ENCODE measurements around the gene BBLN. TPM values are rescaled to one million over a fixed set of nuclear protein-coding genes. Genes with fewer than 3 reads are reported as not detected.

Gene BBLN
- total RNA-seq, 1 experiment from 2014 or later, result 74.9 TPM

DNA sequence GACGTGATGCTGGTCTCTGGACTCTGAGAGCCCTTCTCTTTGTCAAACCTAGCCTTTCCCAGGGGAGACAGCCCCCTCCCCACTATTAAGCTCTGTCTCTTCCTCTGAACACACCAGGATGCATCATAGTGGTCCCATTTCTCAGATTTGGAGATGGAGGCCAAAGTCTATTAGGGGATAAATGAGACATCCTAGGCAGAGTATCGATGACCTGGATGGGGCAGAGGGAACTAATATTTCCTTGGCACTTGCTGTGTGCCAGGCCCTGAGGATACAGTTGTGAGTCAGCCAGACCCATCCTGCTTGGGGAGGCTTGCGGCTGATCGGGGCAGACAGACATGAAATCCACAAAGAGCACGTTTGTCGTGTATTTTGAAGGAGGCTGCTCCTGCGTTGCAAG is 48.3 kb downstream of the BBLN start:
- Histone ChIP-seq H3K56ac (ENCODE audit: insufficient read length, low read depth, low read length) (no peak overlapping the region), H3K9ac (ENCODE audit: extremely low read depth, insufficient read length, low read length) (no peak overlapping the region), H3K9me3 (ENCODE audit: control insufficient read depth, low read depth, low read length) (no peaks in the 10 kb centered on the region), H3K27me3 (ENCODE audit: insufficient read depth, low read length) (no peaks in the 10 kb centered on the region), H4K20me1 (ENCODE audit: control insufficient read depth, insufficient read depth, insufficient read length) (no peaks in the 10 kb centered on the region), H2BK120ac (ENCODE audit: low read depth, low read length, poor library complexity, severe bottlenecking) (no peak overlapping the region), H4K91ac (ENCODE audit: insufficient read length, low read depth, low read length) (no peak overlapping the region), H4K8ac (replicated peaks; ENCODE audit: insufficient read length, low read depth, low read length) (no peak overlapping the region), H2AK5ac (ENCODE audit: insufficient read length, low read length) (no peak overlapping the region), H2BK20ac (ENCODE audit: low read depth, low read length, poor library complexity, severe bottlenecking) (no peak overlapping the region), H3K27ac (ENCODE audit: insufficient read length, low read depth, low read length) (no peak overlapping the region), H4K5ac (ENCODE audit: insufficient read length, low read depth, low read length) (no peak overlapping the region), H3K4ac (ENCODE audit: low read depth, low read length) (no peak overlapping the region), H2BK5ac (ENCODE audit: insufficient read length, low read length) (no peak overlapping the region), H3K14ac (ENCODE audit: insufficient read depth, low read length) (no peak overlapping the region), H3K23ac (ENCODE audit: insufficient read length, low read depth, low read length) (no peak overlapping the region), H2BK12ac (ENCODE audit: insufficient read length, low read depth, low read length) (no peak overlapping the region), H3K23me2 (ENCODE audit: insufficient read length, low read depth, low read length, poor library complexity, severe bottlenecking) (peaks cover 8% of the 10 kb centered on the region), H2AFZ (ENCODE audit: low read length) (no peak overlapping the region), H3K79me2 (ENCODE audit: insufficient read depth, low read length) (no peaks in the 10 kb centered on the region), H3K4me2 (ENCODE audit: insufficient read depth, insufficient read length, low read length) (no peak overlapping the region), H3K79me1 (ENCODE audit: insufficient read depth, low read depth, low read length, poor library complexity, severe bottlenecking) (no peaks in the 10 kb centered on the region), H2BK15ac (ENCODE audit: low read depth, low read length) (no peak overlapping the region), H3T11ph (ENCODE audit: low read length) (no peak overlapping the region), H3K18ac (ENCODE audit: insufficient read length, low read depth, low read length) (no peak overlapping the region), H3K4me1 (ENCODE audit: insufficient read depth, low read length) (peaks cover 4% of the 10 kb centered on the region; the same call in 1 of the 2 replicates)
- TF ChIP-seq, protein P1, sequence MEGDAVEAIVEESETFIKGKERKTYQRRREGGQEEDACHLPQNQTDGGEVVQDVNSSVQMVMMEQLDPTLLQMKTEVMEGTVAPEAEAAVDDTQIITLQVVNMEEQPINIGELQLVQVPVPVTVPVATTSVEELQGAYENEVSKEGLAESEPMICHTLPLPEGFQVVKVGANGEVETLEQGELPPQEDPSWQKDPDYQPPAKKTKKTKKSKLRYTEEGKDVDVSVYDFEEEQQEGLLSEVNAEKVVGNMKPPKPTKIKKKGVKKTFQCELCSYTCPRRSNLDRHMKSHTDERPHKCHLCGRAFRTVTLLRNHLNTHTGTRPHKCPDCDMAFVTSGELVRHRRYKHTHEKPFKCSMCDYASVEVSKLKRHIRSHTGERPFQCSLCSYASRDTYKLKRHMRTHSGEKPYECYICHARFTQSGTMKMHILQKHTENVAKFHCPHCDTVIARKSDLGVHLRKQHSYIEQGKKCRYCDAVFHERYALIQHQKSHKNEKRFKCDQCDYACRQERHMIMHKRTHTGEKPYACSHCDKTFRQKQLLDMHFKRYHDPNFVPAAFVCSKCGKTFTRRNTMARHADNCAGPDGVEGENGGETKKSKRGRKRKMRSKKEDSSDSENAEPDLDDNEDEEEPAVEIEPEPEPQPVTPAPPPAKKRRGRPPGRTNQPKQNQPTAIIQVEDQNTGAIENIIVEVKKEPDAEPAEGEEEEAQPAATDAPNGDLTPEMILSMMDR (conservative IDR thresholded peaks at IDR 0.05), result no peak
- Mint-ChIP-seq H3K27me3 (ENCODE audit: low read depth) (no peaks in the 10 kb centered on the region; the same call in 1 of the 2 replicates), H3K36me3 (ENCODE audit: insufficient read depth in 1 of 3, low read depth in 3 of 3) (peaks cover 3 to 7% (median 5%) of the 10 kb centered on the region in 3 experiments; a peak in 4 of 7 replicates), H3K9me3 (no peaks in the 10 kb centered on the region), H3K4me3 (no peak overlapping the region), H3K27ac (peak overlapping the region; percentile 8 to 81 (median 75); a peak in 5 of 7 replicates), H3K4me1 (peaks cover 9 to 11% of the 10 kb centered on the region in 2 experiments)
- no peak for DNase-seq
- no CpG with 5 or more reads among the region's 7 CpGs for WGBS (ENCODE audit: extremely low coverage, insufficient read length, low lambda C conversion rate)
